Endothelial cell of umbilical vein (primary cell): ENCODE data around the gene GPR157. TPM values are rescaled to one million over a fixed set of nuclear protein-coding genes. Genes with fewer than 3 reads are reported as not detected.
"Not testable (repeated sequence)": the region's sequence is repeated elsewhere in the genome, so short reads cannot be mapped to it uniquely, and the experiment has no call there.

Experiments used
- BruUV-seq: library from RNA; stranded (reverse); fragments of 400-500 nt; replicated peaks from 2 replicates; lab custom pipeline; 2021; lab: Mats Ljungman, UMichigan
- CTCF ChIA-PET: fragments of 300-600, 350-600 bp; sonication (Branson Sonifier 250); formaldehyde crosslinking; loops from one replicate; lab custom pipeline; 2021; ENCODE audit warnings: antibody characterized with exemption, inconsistent platforms; lab: Charles Lee
- POLR2A ChIA-PET: fragments of 300-600, 350-600 bp; sonication (Branson Sonifier 250); formaldehyde crosslinking; loops from one replicate; lab custom pipeline; 2021; ENCODE audit warnings: antibody characterized with exemption, inconsistent platforms; lab: Charles Lee
- DNase-seq: peaks from one replicate; pipeline ENCODE4 v3.0.0-alpha.2; 2011; ENCODE audit warnings: low read depth, low spot score
- FAIRE-seq: peaks from 2 replicates; lab custom pipeline; 2011; peaks lifted over from hg19 to GRCh38; lab: Jason Lieb, UNC
- H2AFZ ChIP-seq: 2 replicates; pipeline ENCODE4 v1.6.0; 2012; ENCODE audit warnings: low read depth, low read length, control low read depth, inconsistent platforms
- H3K27ac ChIP-seq: 2 replicates; pipeline ENCODE4 v1.5.1; 2011; ENCODE audit warnings: low read depth, mild to moderate bottlenecking, control low read depth, low read length, moderate library complexity; ENCODE audit not compliant: insufficient read depth
- H3K27me3 ChIP-seq, 2 experiments: 2 replicates each; pipeline versions ENCODE4 v1.6.0 to v1.6.1; 2011; ENCODE audit warnings: low read length in 2 of 2, mixed read lengths in 1 of 2; ENCODE audit not compliant: control insufficient read depth in 2 of 2, insufficient read depth in 2 of 2
- H3K36me3 ChIP-seq, 2 experiments: 2 replicates in 1 of 2; 3 replicates in 1 of 2; pipeline ENCODE4 v1.5.1; 2011; ENCODE audit warnings: low read length in 2 of 2, mild to moderate bottlenecking in 1 of 2, moderate library complexity in 1 of 2; ENCODE audit not compliant: control insufficient read depth in 2 of 2, insufficient read depth in 2 of 2; ENCODE audit errors: extremely low read depth in 1 of 2
- H3K4me1 ChIP-seq: 3 replicates; pipeline ENCODE4 v1.5.1; 2011; ENCODE audit warnings: mild to moderate bottlenecking, low read length; ENCODE audit not compliant: control insufficient read depth, insufficient read depth; ENCODE audit errors: extremely low read depth
- H3K4me2 ChIP-seq: 2 replicates; pipeline ENCODE4 v1.6.1; 2011; ENCODE audit warnings: low read length, control low read depth, mixed read lengths; ENCODE audit not compliant: insufficient read depth
- H3K4me3 ChIP-seq, 3 experiments: fragments of 200-600 bp in 1 of 3; sonication (generic), shearing (Covaris generic) in 1 of 3; replicated peaks in 1 of 3; 2 replicates each; pipeline ENCODE4 v1.5.1; 2011 to 2016; ENCODE audit warnings: control low read depth in 3 of 3, low read length in 3 of 3, mild to moderate bottlenecking in 2 of 3, inconsistent platforms in 1 of 3, low read depth in 1 of 3, moderate library complexity in 1 of 3; ENCODE audit not compliant: insufficient read depth in 1 of 3
- H3K79me2 ChIP-seq: 2 replicates; pipeline ENCODE4 v1.6.0; 2012; ENCODE audit warnings: low read length, inconsistent platforms; ENCODE audit not compliant: control insufficient read depth, insufficient read depth
- H3K9ac ChIP-seq: replicated peaks from 2 replicates; pipeline ENCODE3; 2011; ENCODE audit warnings: low read length, control low read depth; ENCODE audit not compliant: insufficient read depth; ENCODE audit errors: extremely low read depth
- H3K9me1 ChIP-seq: replicated peaks from 3 replicates; pipeline ENCODE4 v1.6.0; 2011; ENCODE audit warnings: mild to moderate bottlenecking, low read length; ENCODE audit not compliant: control insufficient read depth, insufficient read depth; ENCODE audit errors: extremely low read depth
- H3K9me3 ChIP-seq: replicated peaks from 2 replicates; pipeline ENCODE4 v1.5.1; 2012; ENCODE audit warnings: low read length, inconsistent platforms; ENCODE audit not compliant: control insufficient read depth, insufficient read depth
- H4K20me1 ChIP-seq: replicated peaks from 2 replicates; pipeline ENCODE3; 2011; ENCODE audit warnings: mild to moderate bottlenecking, low read length; ENCODE audit not compliant: control insufficient read depth, insufficient read depth; ENCODE audit errors: extremely low read depth
- EZH2 ChIP-seq: IDR thresholded peaks from 2 replicates; pipeline ENCODE4 v1.6.1; 2012; ENCODE audit warnings: borderline replicate concordance, low read depth, mild to moderate bottlenecking, moderate library complexity, low read length, inconsistent platforms; ENCODE audit not compliant: severe bottlenecking
- FOS ChIP-seq: IDR thresholded peaks from 2 replicates; pipeline ENCODE4 v1.6.1; 2011; ENCODE audit warnings: mild to moderate bottlenecking, low read length, moderate library complexity, borderline replicate concordance; ENCODE audit not compliant: insufficient read depth
- GATA2 ChIP-seq: IDR thresholded peaks from 2 replicates; pipeline ENCODE4 v1.7.0; 2011; ENCODE audit warnings: low read depth, mild to moderate bottlenecking, moderate library complexity, mixed read lengths, low read length; ENCODE audit not compliant: insufficient read length, insufficient read depth
- MYC ChIP-seq: IDR thresholded peaks from one replicate; pipeline ENCODE4 v1.6.1; 2011; ENCODE audit warnings: mild to moderate bottlenecking, low read depth, low read length
- POLR2A ChIP-seq: IDR thresholded peaks from 2 replicates; pipeline ENCODE4 v1.6.1; 2012; ENCODE audit warnings: low read depth, mild to moderate bottlenecking, control low read depth, low read length
- POLR2AphosphoS5 ChIP-seq: IDR thresholded peaks from 2 replicates; pipeline ENCODE4 v1.6.1; 2012; ENCODE audit warnings: low read depth, mild to moderate bottlenecking, control low read depth, low read length, moderate library complexity; ENCODE audit not compliant: insufficient read depth
- dilution Hi-C: fragments of 300-500 bp; cut with MboI; formaldehyde crosslinking; loops from one replicate; pipeline ENCODE4 v1.15.0; 2019; ENCODE audit warnings: low sequenced_read_pairs; ENCODE audit not compliant: extremely low pct_ligation_motif_present
- intact Hi-C: fragments of 100-400 bp; cut with micrococcal nuclease; formaldehyde crosslinking; loops from one replicate; pipeline ENCODE4 v1.10.0; 2022
- polyA plus RNA-seq, 4 experiments: library from polyadenylated mRNA; depleted of rRNA in 3 of 4; stranded (reverse) in 3 of 4; unstranded in 1 of 4; fragments of >200 nt; gene quantifications; 2 replicates each; pipeline versions ENCODE4 v1.2.1 to v1.2.3, GENCODE V29; 2011 to 2012; ENCODE audit warnings: missing spikeins in 1 of 4
- total RNA-seq: library from RNA; stranded (reverse); gene quantifications from 2 replicates; pipeline ENCODE4 v1.2.3, GENCODE V29; 2021
- TF ChIP-seq, protein P1 (sequence below): IDR thresholded peaks from 2 replicates; pipeline ENCODE4 v1.6.1; 2011; ENCODE audit not compliant: insufficient read depth, insufficient read length
- TF ChIP-seq, protein P2 (sequence below), 2 donors: IDR thresholded peaks; 1 replicate in 1 of 2; 2 replicates in 1 of 2; pipeline ENCODE4 v1.5.1; 2011; ENCODE audit warnings: low read length in 2 of 2, mild to moderate bottlenecking in 2 of 2, moderate library complexity in 2 of 2, control low read depth in 1 of 2, inconsistent platforms in 1 of 2, low read depth in 1 of 2; ENCODE audit not compliant: insufficient read depth in 1 of 2; ENCODE audit errors: extremely low read depth in 1 of 2

GPR157 gene
- total and polyA plus RNA-seq, 2 donors (not counting 3 experiments of a cell fraction or from before 2014, with no cell fraction given): 1.0 to 6.5 TPM

DNA sequence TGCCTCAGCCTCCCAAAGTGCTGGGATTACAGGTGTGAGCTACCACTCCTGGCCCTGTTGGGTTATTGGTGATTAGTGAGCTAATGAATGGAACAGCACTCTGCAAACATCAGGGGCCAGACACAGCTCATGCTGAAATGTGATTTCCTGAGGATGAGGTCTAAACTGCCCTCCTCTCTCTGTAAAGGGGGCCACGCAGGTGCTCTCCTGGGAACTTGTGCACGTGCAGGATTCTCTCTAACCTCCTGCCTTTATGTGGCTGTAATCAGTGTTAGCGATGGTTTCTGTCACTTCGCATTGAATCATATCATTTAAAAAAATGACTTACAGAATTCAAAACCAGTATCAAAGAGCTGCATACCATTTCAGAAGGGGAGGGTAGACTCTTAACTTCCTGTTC is 3.6 kb downstream of the GPR157 start:
- Histone ChIP-seq H3K9me3 (no peaks in the 10 kb centered on the region), H3K9ac (no peak overlapping the region), H3K4me2 (no peak overlapping the region), H4K20me1 (no peaks in the 10 kb centered on the region), H3K4me3 (no peak overlapping the region), H3K27me3 (no peaks in the 10 kb centered on the region), H3K36me3 (no peaks in the 10 kb centered on the region), H2AFZ (no peak overlapping the region), H3K27ac (no peak overlapping the region), H3K79me2 (no peaks in the 10 kb centered on the region), H3K9me1 (no peaks in the 10 kb centered on the region), H3K4me1 (peaks cover 8% of the 10 kb centered on the region)
- POLR2A ChIA-PET: no interaction called here
- no TSS peak for BruUV-seq
- FAIRE-seq (no peak), DNase-seq (no peak)
- no peak for TF ChIP-seq FOS
- TF ChIP-seq, protein P1, sequence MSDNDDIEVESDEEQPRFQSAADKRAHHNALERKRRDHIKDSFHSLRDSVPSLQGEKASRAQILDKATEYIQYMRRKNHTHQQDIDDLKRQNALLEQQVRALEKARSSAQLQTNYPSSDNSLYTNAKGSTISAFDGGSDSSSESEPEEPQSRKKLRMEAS: no peak
- TF ChIP-seq GATA2: no peak
- TF ChIP-seq POLR2AphosphoS5: no peak
- TF ChIP-seq, protein P2, sequence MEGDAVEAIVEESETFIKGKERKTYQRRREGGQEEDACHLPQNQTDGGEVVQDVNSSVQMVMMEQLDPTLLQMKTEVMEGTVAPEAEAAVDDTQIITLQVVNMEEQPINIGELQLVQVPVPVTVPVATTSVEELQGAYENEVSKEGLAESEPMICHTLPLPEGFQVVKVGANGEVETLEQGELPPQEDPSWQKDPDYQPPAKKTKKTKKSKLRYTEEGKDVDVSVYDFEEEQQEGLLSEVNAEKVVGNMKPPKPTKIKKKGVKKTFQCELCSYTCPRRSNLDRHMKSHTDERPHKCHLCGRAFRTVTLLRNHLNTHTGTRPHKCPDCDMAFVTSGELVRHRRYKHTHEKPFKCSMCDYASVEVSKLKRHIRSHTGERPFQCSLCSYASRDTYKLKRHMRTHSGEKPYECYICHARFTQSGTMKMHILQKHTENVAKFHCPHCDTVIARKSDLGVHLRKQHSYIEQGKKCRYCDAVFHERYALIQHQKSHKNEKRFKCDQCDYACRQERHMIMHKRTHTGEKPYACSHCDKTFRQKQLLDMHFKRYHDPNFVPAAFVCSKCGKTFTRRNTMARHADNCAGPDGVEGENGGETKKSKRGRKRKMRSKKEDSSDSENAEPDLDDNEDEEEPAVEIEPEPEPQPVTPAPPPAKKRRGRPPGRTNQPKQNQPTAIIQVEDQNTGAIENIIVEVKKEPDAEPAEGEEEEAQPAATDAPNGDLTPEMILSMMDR (IDR thresholded peaks at IDR 0.05; ENCODE audit: extremely low read depth in 1 of 2, insufficient read depth in 1 of 2, low read depth in 1 of 2, low read length in 2 of 2): no peak
- no peak for TF ChIP-seq MYC
- no peak for TF ChIP-seq POLR2A
- no peak for TF ChIP-seq EZH2
- CTCF ChIA-PET: interaction anchor here (1.5 to 7.5 kb wide), 3 partner anchors 14 to 120 kb away, joined by 3 to 48 read pairs (median 4); no protein-coding TSS in a partner anchor
- intact Hi-C loops: loop anchor here (5.0 kb wide), 3 partner anchors 57 to 107 kb away; partner anchors contain the start of gene H6PD
- dilution Hi-C loops: no loop called here

DNA sequence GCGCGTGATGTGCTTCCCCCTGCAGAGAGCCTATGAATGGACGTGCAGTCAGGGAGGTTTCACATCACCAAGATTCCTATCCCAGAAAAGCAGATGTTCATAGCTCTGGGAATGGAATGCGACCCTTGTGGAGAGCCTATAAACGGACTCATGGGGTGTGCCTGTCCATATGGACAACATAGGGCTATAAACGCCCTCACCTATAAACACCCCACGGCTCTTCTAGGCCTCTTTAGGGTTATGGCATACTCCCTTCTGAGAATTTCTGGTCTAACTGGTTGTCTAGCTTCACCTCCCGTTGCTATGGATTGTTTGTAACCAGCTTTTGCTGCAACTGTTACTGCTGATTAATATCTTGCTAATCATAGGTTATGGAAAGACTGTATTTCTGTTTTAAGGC is 4.5 kb downstream of the GPR157 start:
- POLR2A ChIA-PET, FAIRE-seq, H3K79me2 ChIP-seq, intact Hi-C loops, H2AFZ ChIP-seq, H3K27ac ChIP-seq, BruUV-seq, H3K9ac ChIP-seq, H3K4me1 ChIP-seq, H3K4me2 ChIP-seq, DNase-seq, dilution Hi-C loops, H3K4me3 ChIP-seq, H3K9me3 ChIP-seq, H4K20me1 ChIP-seq, H3K36me3 ChIP-seq, H3K27me3 ChIP-seq, H3K9me1 ChIP-seq: not testable (repeated sequence)
- CTCF ChIA-PET: interaction anchor here (1.5 to 7.5 kb wide), 3 partner anchors 14 to 120 kb away, joined by 3 to 48 read pairs (median 4); no protein-coding TSS in a partner anchor

- H3K4me3 ChIP-seq, FAIRE-seq, dilution Hi-C loops: not testable (repeated sequence)
Measured at GRCh38 chr1:9123665-9124064, 5.2 kb downstream of the GPR157 start.

More at GRCh38 chr1:9123665-9124064, 5.2 kb downstream of the GPR157 start:
- intact Hi-C loops, BruUV-seq, H3K9ac ChIP-seq, H3K79me2 ChIP-seq, POLR2A ChIA-PET, H3K27ac ChIP-seq, H3K4me1 ChIP-seq, H3K27me3 ChIP-seq, H4K20me1 ChIP-seq, H3K9me1 ChIP-seq, DNase-seq, H3K36me3 ChIP-seq, H3K9me3 ChIP-seq, H3K4me2 ChIP-seq, H2AFZ ChIP-seq: not testable (repeated sequence)
- CTCF ChIA-PET: interaction anchor here (1.6 to 7.5 kb wide), 2 partner anchors 13 to 119 kb away, joined by 3 to 48 read pairs; no protein-coding TSS in a partner anchor
